Breast epithelium (tissue), 3 donors: Measurements from ENCODE around the gene MSANTD1.

ENCODE experiments used
- POLR2A ChIP-seq: fragments of 450-650 bp; IDR thresholded peaks from one replicate; pipeline ENCODE4 v1.6.1; 2016; ENCODE audit warnings: antibody characterized with exemption, mild to moderate bottlenecking, moderate library complexity
- POLR2AphosphoS5 ChIP-seq, 3 donors: sonication (generic); formaldehyde crosslinking; IDR thresholded peaks; one replicate each; pipeline ENCODE4 v1.6.1; 2017; ENCODE audit warnings: antibody characterized with exemption in 3 of 3
- TF ChIP-seq, protein P1 (sequence below), 3 donors: fragments of 450-650 bp; IDR thresholded peaks; one replicate each; pipeline ENCODE4 v1.5.1; 2016 to 2017; ENCODE audit warnings: antibody characterized with exemption in 3 of 3, mild to moderate bottlenecking in 3 of 3, moderate library complexity in 3 of 3

DNA sequence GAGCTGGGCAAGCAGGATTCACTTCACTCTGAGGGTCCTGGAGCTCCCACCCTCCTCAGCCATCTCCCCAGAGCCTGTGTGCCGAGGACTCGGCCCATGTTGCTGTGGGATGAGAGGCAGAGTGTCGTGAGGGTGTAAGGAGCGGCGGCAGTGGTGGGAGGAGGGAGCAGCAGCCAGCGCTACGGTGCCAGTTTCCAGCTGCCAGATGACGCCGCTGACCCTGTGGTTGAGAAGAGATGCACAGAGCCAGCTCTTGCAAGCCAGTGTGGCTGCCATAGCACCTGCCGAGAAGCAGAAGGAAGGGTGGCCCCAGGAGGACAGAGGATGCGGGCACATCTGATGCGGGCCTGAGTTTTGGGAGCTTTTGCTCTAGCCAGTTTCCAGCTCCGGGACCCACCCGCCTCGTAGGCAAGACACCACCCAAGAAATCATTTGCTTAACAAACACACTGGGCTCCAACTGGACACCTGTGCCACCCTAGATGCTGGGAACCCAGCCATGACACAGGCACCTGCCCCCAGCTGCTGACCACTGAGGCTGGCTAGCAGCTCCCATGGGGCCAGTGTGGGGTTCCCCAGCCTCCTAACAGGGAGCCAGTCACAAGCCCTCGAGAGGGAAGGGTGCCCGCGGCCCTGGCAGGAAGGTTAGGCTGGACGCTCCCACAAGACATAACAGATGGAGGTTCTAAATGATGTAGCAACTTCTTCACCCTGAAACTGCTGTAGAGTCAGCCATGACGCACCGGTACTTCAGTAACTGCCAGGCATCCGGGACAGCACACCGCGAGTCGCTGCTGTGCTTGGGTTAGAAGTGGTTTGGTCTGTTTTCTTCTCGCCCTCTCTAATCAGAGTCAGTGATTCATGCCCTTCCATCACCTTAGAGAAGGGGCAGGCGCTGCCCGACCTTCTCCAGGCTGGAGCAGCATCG lies 8.9 kb downstream of the MSANTD1 start:
- TF ChIP-seq POLR2AphosphoS5 (IDR thresholded peaks at IDR 0.05) (no peak), POLR2A (no peak)
- TF ChIP-seq, protein P1, sequence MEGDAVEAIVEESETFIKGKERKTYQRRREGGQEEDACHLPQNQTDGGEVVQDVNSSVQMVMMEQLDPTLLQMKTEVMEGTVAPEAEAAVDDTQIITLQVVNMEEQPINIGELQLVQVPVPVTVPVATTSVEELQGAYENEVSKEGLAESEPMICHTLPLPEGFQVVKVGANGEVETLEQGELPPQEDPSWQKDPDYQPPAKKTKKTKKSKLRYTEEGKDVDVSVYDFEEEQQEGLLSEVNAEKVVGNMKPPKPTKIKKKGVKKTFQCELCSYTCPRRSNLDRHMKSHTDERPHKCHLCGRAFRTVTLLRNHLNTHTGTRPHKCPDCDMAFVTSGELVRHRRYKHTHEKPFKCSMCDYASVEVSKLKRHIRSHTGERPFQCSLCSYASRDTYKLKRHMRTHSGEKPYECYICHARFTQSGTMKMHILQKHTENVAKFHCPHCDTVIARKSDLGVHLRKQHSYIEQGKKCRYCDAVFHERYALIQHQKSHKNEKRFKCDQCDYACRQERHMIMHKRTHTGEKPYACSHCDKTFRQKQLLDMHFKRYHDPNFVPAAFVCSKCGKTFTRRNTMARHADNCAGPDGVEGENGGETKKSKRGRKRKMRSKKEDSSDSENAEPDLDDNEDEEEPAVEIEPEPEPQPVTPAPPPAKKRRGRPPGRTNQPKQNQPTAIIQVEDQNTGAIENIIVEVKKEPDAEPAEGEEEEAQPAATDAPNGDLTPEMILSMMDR (IDR thresholded peaks at IDR 0.05): no peak
